Upper lobe of left lung (tissue), 4 donors: ENCODE data around the gene SLC19A1.

Experiments used
- CTCF ChIP-seq, 6 experiments: fragments of 450-650 bp in 4 of 6; fragments of 200-600 bp in 2 of 6; sonication (generic) in 2 of 6; IDR thresholded peaks; one replicate each; pipeline ENCODE4 v1.5.1; 2016 to 2019; ENCODE audit warnings: antibody characterized with exemption in 6 of 6
- EP300 ChIP-seq, 4 donors: sonication (generic); formaldehyde crosslinking; IDR thresholded peaks; one replicate each; pipeline ENCODE4 v1.5.1; 2017; ENCODE audit warnings: antibody characterized with exemption in 4 of 4, control low read depth in 2 of 4
- POLR2A ChIP-seq, 4 donors: fragments of 450-650 bp; IDR thresholded peaks; one replicate each; pipeline ENCODE4 v1.5.1; 2016 to 2017; ENCODE audit warnings: antibody characterized with exemption in 4 of 4, mild to moderate bottlenecking in 2 of 4
- POLR2AphosphoS5 ChIP-seq, 2 donors: sonication (generic); formaldehyde crosslinking; IDR thresholded peaks; one replicate each; pipeline ENCODE4 v1.5.1; 2017; ENCODE audit warnings: antibody characterized with exemption in 2 of 2

- no peak for TF ChIP-seq CTCF (IDR thresholded peaks at IDR 0.05)
- TF ChIP-seq POLR2A (IDR thresholded peaks at IDR 0.05): no peak
- no peak for TF ChIP-seq POLR2AphosphoS5 (IDR thresholded peaks at IDR 0.05)
- TF ChIP-seq EP300 (IDR thresholded peaks at IDR 0.05): no peak
These were observed 18.1 kb upstream of the SLC19A1 start for GRCh38 chr21:45560106-45561021.
